Endodermal cell (in vitro differentiated cells): ENCODE data around the gene NANOGP8. TPM values are rescaled to one million over a fixed set of nuclear protein-coding genes. Genes with fewer than 3 reads are reported as not detected.

ENCODE experiments used
- DNase-seq: peaks from one replicate; pipeline ENCODE4 v3.0.0-alpha.2; 2017
- H3K27ac ChIP-seq: 2 replicates; pipeline ENCODE4 v1.5.1; 2013; ENCODE audit warnings: mild to moderate bottlenecking, low read depth, low read length, moderate library complexity
- H3K27me3 ChIP-seq: 2 replicates; pipeline ENCODE4 v1.6.1; 2013; ENCODE audit warnings: mild to moderate bottlenecking, low read length, moderate library complexity; ENCODE audit not compliant: insufficient read depth, control insufficient read depth, poor library complexity, severe bottlenecking
- H3K36me3 ChIP-seq: 2 replicates; pipeline ENCODE4 v1.7.0; 2013; ENCODE audit warnings: mild to moderate bottlenecking, low read length, moderate library complexity; ENCODE audit not compliant: control insufficient read depth, insufficient read depth
- H3K4me1 ChIP-seq: one replicate; pipeline ENCODE4 v1.7.0; 2013; ENCODE audit warnings: low read length; ENCODE audit not compliant: control insufficient read depth, insufficient read depth
- H3K4me3 ChIP-seq: 2 replicates; pipeline ENCODE4 v1.5.1; 2013; ENCODE audit warnings: mild to moderate bottlenecking, low read length, moderate library complexity
- H3K9ac ChIP-seq: 2 replicates; pipeline ENCODE4 v1.6.1; 2013; ENCODE audit warnings: mild to moderate bottlenecking, low read length, moderate library complexity; ENCODE audit not compliant: poor library complexity, severe bottlenecking; ENCODE audit errors: extremely low read depth
- H3K9me3 ChIP-seq: 2 replicates; pipeline ENCODE4 v1.6.1; 2013; ENCODE audit warnings: mild to moderate bottlenecking, low read length, moderate library complexity; ENCODE audit not compliant: control insufficient read depth
- H3K27ac Mint-ChIP-seq: 2 replicates; pipeline ENCODE4 v1.8.0; 2020; ENCODE audit warnings: mixed read lengths
- H3K27me3 Mint-ChIP-seq: 2 replicates; pipeline ENCODE4 v1.8.0; 2021; ENCODE audit warnings: mild to moderate bottlenecking, mixed read lengths; ENCODE audit not compliant: insufficient read depth
- H3K36me3 Mint-ChIP-seq: 2 replicates; pipeline ENCODE4 v1.8.0; 2020; ENCODE audit warnings: low read depth, mixed read lengths
- H3K4me1 Mint-ChIP-seq: 2 replicates; pipeline ENCODE4 v1.8.0; 2020; ENCODE audit warnings: mixed read lengths
- H3K4me3 Mint-ChIP-seq: 2 replicates; pipeline ENCODE4 v1.8.0; 2020; ENCODE audit warnings: mild to moderate bottlenecking, moderate library complexity, mixed read lengths
- H3K9me3 Mint-ChIP-seq: 2 replicates; pipeline ENCODE4 v1.8.0; 2020; ENCODE audit warnings: mild to moderate bottlenecking, mixed read lengths
- CTCF ChIP-seq: fragments of 200-600 bp; sonication (generic); conservative IDR thresholded peaks from 2 replicates; pipeline ENCODE4 v1.5.0; 2021; ENCODE audit warnings: antibody characterized with exemption, mild to moderate bottlenecking
- WGBS, 2 experiments: methylation state at CpG; one replicate each; pipeline versions ENCODE4 v1.1.5 to v1.1.7; 2013; ENCODE audit warnings: missing lambda C conversion rate in 2 of 2, mixed read lengths in 1 of 2; ENCODE audit not compliant: insufficient coverage in 1 of 2, insufficient read length in 1 of 2; 5-methylcytosine and 5-hydroxymethylcytosine counted together
- total RNA-seq, 2 donors: library from RNA; stranded (reverse); fragmentation: NEBNext Ultra II Directional in 1 of 2; extraction: Animal tissue kit (Norgen Biotek cat#: 25700) in 1 of 2; gene quantifications; 2 replicates in 1 of 2; 3 replicates in 1 of 2; pipeline ENCODE4 v1.2.1, GENCODE V29; 2021

The NANOGP8 gene
- total RNA-seq, 2 donors from 2014 or later = 1.5 to 47.2 TPM

- Mint-ChIP-seq H3K4me3 (no peak overlapping the region), H3K9me3 (no peaks in the 10 kb centered on the region), H3K27ac (no peak overlapping the region), H3K4me1 (peaks cover 37% of the 10 kb centered on the region), H3K27me3 (no peaks in the 10 kb centered on the region), H3K36me3 (no peaks in the 10 kb centered on the region)
- Histone ChIP-seq H3K27me3 (no peaks in the 10 kb centered on the region), H3K4me3 (no peak overlapping the region), H3K9ac (no peak overlapping the region), H3K4me1 (peaks cover 3% of the 10 kb centered on the region), H3K36me3 (no peaks in the 10 kb centered on the region), H3K27ac (no peak overlapping the region), H3K9me3 (no peaks in the 10 kb centered on the region)
- WGBS, 2 experiments = 93% methylated on average over 1 of the region's 1 CpG; no CpG with 5 or more reads in 1 of the 2 experiments
- no peak for TF ChIP-seq CTCF
- no peak for DNase-seq
These were observed 22.4 kb downstream of the NANOGP8 start for GRCh38 chr15:35062738-35063099.

GRCh38 chr15:35061825-35062737 lies 23.0 kb downstream of the NANOGP8 start:
- H3K4me3 Mint-ChIP-seq = peak overlapping the region; percentile 11
- Histone ChIP-seq H3K27ac (no peak overlapping the region), H3K27me3 (no peaks in the 10 kb centered on the region), H3K36me3 (no peaks in the 10 kb centered on the region), H3K4me3 (no peak overlapping the region), H3K9ac (no peak overlapping the region), H3K9me3 (no peaks in the 10 kb centered on the region), H3K4me1 (no peaks in the 10 kb centered on the region)
- H3K9me3 Mint-ChIP-seq = no peaks in the 10 kb centered on the region
- WGBS, 2 experiments = 58 to 69% methylated on average over 5 of the region's 6 CpGs
- no peak for DNase-seq
- H3K4me1 Mint-ChIP-seq = peaks cover 30% of the 10 kb centered on the region
- TF ChIP-seq CTCF = no peak
- no peaks in the 10 kb centered on the region for H3K36me3 Mint-ChIP-seq
- no peaks in the 10 kb centered on the region for H3K27me3 Mint-ChIP-seq
- peak overlapping the region; percentile 89 for H3K27ac Mint-ChIP-seq

GRCh38 chr15:35061161-35061824 lies 23.8 kb downstream of the NANOGP8 start:
- no peaks in the 10 kb centered on the region for H3K4me1 ChIP-seq
- WGBS, 2 experiments = 75 to 79% methylated on average over 10 to 13 of the region's 13 CpGs
- H3K9ac ChIP-seq = no peak overlapping the region
- no peak overlapping the region for H3K27ac ChIP-seq
- Mint-ChIP-seq H3K27me3 (peaks cover 1% of the 10 kb centered on the region), H3K4me3 (peak overlapping the region; percentile 11), H3K9me3 (no peaks in the 10 kb centered on the region), H3K4me1 (peaks cover 30% of the 10 kb centered on the region), H3K27ac (peak overlapping the region; percentile 89), H3K36me3 (no peaks in the 10 kb centered on the region)
- H3K4me3 ChIP-seq = no peak overlapping the region
- no peaks in the 10 kb centered on the region for H3K27me3 ChIP-seq
- TF ChIP-seq CTCF = no peak
- H3K9me3 ChIP-seq = no peaks in the 10 kb centered on the region
- DNase-seq = peak; percentile 79
- no peaks in the 10 kb centered on the region for H3K36me3 ChIP-seq
